Measurements from ENCODE around the gene ADAMTS7. TPM values are rescaled to one million over a fixed set of nuclear protein-coding genes. Genes with fewer than 3 reads are reported as not detected.
A peak's percentile ranks its signal among the peaks of the same experiment; 100 is the strongest.
"Not testable (repeated sequence)": the region's sequence is repeated elsewhere in the genome, so short reads cannot be mapped to it uniquely, and the experiment has no call there.

Gene ADAMTS7
- total RNA-seq, 4 donors from 2014 or later, result 0.95 to 4.8 (median 1.7) TPM

DNA sequence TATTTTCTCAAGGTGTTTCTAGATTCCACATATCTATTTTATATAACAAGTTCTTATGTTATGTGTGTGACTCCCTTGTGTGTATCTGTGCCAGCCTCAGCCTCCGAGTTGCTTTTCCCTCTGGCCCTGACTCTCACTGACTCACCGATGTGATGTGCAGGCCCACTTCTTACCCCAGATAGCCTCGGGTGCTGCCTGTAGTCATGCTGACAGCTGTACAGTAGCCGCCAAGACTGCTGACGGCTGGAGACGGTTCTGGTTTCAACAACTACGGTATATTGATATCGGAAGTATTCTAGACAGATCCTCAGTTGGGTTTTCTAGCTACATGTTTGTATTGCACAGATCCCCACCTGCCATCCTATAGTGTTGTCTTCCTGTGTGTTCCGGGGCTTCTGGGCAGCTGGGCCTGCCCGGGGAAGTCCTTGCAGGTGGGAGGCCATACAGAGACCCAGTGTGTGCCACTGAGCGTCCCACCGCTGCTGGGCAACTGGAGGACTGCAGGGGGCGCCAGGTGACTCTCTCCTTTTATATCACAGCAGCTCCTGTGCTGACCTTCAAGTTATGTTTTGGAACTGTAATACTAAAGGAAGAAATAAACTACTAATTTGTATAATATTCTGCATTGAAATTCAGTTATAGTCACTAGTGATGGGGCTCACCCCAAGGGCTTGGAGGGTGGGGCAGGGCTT is 55.2 kb downstream of the ADAMTS7 start:
- H3K36me3 ChIP-seq; in situ Hi-C loops (cut with MboI; ENCODE audit: low pct_ligation_motif_present in 1 of 4, low pct_unique_long_range_greater_than_20kb in 1 of 4, low sequenced_read_pairs in 3 of 4); H3K4me3 ChIP-seq; intact Hi-C loops (cut with DNase I; ENCODE audit: low total_unique reads); H3K27me3 ChIP-seq; H3K9me3 ChIP-seq: not testable (repeated sequence)
- WGBS, 2 donors (ENCODE audit: low coverage in 1 of 2), result 59 to 64% methylated on average over 2 to 13 of the region's 13 CpGs
- peak overlapping the region in 1 of 4 donors; percentile 59 for H3K27ac ChIP-seq
- TF ChIP-seq, protein P1, sequence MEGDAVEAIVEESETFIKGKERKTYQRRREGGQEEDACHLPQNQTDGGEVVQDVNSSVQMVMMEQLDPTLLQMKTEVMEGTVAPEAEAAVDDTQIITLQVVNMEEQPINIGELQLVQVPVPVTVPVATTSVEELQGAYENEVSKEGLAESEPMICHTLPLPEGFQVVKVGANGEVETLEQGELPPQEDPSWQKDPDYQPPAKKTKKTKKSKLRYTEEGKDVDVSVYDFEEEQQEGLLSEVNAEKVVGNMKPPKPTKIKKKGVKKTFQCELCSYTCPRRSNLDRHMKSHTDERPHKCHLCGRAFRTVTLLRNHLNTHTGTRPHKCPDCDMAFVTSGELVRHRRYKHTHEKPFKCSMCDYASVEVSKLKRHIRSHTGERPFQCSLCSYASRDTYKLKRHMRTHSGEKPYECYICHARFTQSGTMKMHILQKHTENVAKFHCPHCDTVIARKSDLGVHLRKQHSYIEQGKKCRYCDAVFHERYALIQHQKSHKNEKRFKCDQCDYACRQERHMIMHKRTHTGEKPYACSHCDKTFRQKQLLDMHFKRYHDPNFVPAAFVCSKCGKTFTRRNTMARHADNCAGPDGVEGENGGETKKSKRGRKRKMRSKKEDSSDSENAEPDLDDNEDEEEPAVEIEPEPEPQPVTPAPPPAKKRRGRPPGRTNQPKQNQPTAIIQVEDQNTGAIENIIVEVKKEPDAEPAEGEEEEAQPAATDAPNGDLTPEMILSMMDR (IDR thresholded peaks at IDR 0.05), result peak in 4 of 5 experiments; percentile 22 to 34 (median 28)
- peaks cover 4 to 19% (median 7%) of the 10 kb centered on the region in 4 donors for H3K4me1 ChIP-seq
- DNase-seq, result peak; percentile 34

DNA sequence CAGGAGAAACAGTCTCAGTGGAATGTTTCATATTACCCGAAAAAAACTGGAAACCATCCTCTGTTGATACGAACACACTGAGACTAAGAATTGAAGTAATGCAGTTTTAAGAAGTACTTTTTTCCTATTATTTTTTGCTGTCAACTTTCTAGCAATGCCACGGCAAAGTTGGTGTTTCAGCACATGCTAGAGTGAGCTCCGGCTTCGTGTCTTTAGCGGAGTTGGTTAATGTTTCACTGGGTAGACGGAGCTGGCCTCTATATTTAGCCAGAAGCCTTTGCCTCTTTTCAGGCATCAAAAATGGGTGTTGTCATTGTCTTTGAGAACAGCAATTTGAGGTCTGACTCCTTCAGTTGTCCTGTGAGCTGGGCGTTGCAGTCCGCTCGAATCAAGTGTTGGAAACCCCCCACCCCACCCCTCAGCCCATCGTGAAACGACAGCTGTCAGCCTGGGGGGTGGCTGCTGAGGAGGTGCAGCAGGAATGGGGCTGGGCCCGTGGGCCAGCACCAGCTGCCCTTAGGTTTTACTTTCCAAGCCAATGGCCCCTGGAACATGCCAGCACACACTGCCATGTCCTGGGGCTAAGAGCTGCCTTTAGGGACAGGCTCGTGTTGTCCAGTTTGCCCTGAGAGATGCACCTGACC is 56.5 kb downstream of the ADAMTS7 start:
- WGBS, 2 donors (ENCODE audit: low coverage in 1 of 2), result 32 to 58% methylated on average over 3 to 14 of the region's 14 CpGs
- H3K27me3 ChIP-seq; H3K4me3 ChIP-seq; H3K36me3 ChIP-seq; intact Hi-C loops (cut with DNase I; ENCODE audit: low total_unique reads); in situ Hi-C loops (cut with MboI; ENCODE audit: low pct_ligation_motif_present in 1 of 4, low pct_unique_long_range_greater_than_20kb in 1 of 4, low sequenced_read_pairs in 3 of 4); H3K9me3 ChIP-seq; H3K27ac ChIP-seq; DNase-seq: not testable (repeated sequence)
- peaks cover 3 to 18% (median 8%) of the 10 kb centered on the region in 4 donors for H3K4me1 ChIP-seq

DNA sequence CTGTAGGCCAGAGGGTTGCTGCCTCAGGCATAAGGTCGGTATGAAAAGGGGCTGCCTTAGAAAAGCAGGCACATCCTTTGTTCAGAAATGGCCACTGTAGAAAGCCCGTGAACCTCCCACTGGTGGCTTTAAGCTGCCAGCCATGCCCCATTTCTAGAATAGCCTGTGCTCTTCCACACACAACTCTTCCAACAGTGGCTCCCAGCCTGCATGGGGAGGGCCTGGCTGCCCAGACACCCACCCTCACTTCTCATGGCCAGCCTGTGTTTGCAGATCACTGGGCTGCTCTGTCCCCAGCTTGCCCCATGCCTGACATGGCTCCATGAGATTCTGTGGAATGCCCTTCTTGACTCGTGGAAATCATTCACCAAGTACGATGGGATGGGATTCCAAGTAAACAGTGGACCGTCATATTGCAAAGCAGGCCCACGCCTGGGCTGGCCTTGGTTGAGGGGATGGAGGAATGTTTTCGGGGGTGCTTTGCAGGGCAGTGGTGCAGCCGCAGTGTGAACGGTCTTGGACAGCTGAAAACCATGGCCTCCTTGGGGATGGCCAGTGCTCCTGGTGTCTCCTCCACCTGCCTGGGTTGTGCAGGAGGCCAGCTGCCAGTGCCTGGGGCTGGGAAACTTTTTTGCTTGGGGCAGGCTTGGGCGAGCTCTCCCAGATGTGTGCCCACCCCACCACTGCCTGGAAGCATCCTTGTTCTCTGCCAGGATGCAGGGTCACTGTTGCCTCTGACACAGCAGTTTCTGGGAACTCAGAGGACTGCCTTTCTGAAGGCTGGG is 57.3 kb downstream of the ADAMTS7 start:
- H3K27ac ChIP-seq; in situ Hi-C loops (cut with MboI; ENCODE audit: low pct_ligation_motif_present in 1 of 4, low pct_unique_long_range_greater_than_20kb in 1 of 4, low sequenced_read_pairs in 3 of 4); intact Hi-C loops (cut with DNase I; ENCODE audit: low total_unique reads); H3K4me3 ChIP-seq; H3K27me3 ChIP-seq; DNase-seq; H3K9me3 ChIP-seq; H3K36me3 ChIP-seq: not testable (repeated sequence)
- 88 to 100% methylated on average over 3 to 6 of the region's 10 CpGs for WGBS, 2 donors (ENCODE audit: low coverage in 1 of 2)
- H3K4me1 ChIP-seq, result peaks cover 3 to 13% (median 3%) of the 10 kb centered on the region in 4 donors

DNA sequence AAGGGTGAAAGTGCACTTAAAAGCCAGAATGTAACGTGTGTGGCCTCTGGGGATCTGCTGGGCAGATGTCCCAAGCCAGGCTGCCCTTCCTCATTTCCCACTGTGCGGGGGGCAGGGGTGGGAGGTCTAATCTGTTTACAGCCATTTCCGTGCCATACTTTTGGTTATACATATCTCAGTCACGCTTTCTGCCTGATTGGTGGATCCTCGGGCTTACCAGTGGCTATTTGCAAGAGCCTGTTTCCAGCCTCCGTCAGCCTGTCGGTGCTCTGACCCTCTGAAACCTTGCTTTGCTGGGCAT is 58.0 kb downstream of the ADAMTS7 start:
- 40 to 89% methylated on average over 1 to 7 of the region's 7 CpGs for WGBS, 2 donors (ENCODE audit: low coverage in 1 of 2)
- in situ Hi-C loops (cut with MboI; ENCODE audit: low pct_ligation_motif_present in 1 of 4, low pct_unique_long_range_greater_than_20kb in 1 of 4, low sequenced_read_pairs in 3 of 4); H3K36me3 ChIP-seq; H3K27me3 ChIP-seq; H3K27ac ChIP-seq; H3K4me3 ChIP-seq; DNase-seq; H3K9me3 ChIP-seq; intact Hi-C loops (cut with DNase I; ENCODE audit: low total_unique reads): not testable (repeated sequence)
- peaks cover 3 to 13% (median 3%) of the 10 kb centered on the region in 4 donors for H3K4me1 ChIP-seq

DNA sequence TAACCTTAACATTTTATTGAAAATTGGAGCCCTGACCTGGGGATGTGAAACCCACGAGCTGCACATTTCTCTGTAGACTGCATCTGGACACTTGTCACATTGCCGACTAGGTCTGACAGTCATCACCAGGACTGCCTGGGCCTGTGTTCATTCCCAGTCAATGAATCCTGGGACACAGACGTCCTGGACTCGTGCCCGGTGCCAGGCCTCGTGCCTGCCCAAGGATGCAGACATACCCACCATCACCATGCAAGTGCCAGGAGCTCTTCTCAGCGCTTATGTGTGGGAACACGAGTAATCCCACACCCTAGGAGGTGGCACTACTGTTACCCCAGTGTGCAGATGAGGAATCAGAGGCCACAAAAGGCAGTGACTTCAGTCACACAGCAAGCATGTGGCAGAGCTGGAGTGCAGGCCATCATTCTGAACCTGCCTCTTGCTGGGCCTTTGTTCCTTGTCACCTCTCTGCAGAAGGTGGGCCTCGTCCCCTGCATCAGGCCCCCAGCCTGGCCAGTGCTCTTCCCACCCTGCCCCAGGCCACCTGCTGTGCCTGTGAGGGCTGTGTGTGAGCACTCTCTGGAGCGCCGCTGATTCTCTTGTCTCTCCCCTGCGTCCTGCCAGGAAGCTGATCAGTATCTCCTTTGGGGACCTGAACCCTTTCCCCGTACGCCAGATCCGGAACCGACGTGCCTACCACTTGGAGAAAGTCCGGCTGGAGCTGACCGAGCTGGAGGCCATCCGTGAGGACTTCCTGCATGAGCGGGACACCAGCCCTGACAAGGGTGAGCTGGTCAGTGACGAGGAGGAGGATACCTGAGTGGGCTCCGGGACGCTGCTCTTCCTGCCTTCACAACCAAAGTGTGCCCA is 58.5 kb downstream of the ADAMTS7 start:
- intact Hi-C loops (cut with DNase I; ENCODE audit: low total_unique reads), result no loop called here
- 81% methylated on average over 24 of the region's 24 CpGs; no CpG with 5 or more reads in 1 of the 2 donors for WGBS, 2 donors (ENCODE audit: low coverage in 1 of 2)
- H3K4me3 ChIP-seq, result no peak overlapping the region
- no peaks in the 10 kb centered on the region for H3K9me3 ChIP-seq
- peaks cover 3 to 13% (median 3%) of the 10 kb centered on the region in 4 donors for H3K4me1 ChIP-seq
- no peaks in the 10 kb centered on the region for H3K27me3 ChIP-seq
- in situ Hi-C loops (cut with MboI; ENCODE audit: low pct_ligation_motif_present in 1 of 4, low pct_unique_long_range_greater_than_20kb in 1 of 4, low sequenced_read_pairs in 3 of 4), result no loop called here
- TF ChIP-seq, protein P1 (IDR thresholded peaks at IDR 0.05), result no peak
- TF ChIP-seq EP300 (IDR thresholded peaks at IDR 0.05; ENCODE audit: low read depth) (no peak), POLR2A (IDR thresholded peaks at IDR 0.05) (no peak), POLR2AphosphoS5 (IDR thresholded peaks at IDR 0.05) (no peak)
- no peak for DNase-seq
- no peaks in the 10 kb centered on the region for H3K36me3 ChIP-seq
- no peak overlapping the region for H3K27ac ChIP-seq
